Heart right ventricle (tissue), 16 donors: ENCODE measurements around the gene HES1. TPM values are rescaled to one million over a fixed set of nuclear protein-coding genes. Genes with fewer than 3 reads are reported as not detected.
"Not testable (repeated sequence)": the region's sequence is repeated elsewhere in the genome, so short reads cannot be mapped to it uniquely, and the experiment has no call there.

Source experiments
- ATAC-seq, 8 donors: fragments of 200-7000 bp; cut with Tn5 transposase; one replicate each; pipeline ENCODE4 v1.9.1; 2020; ENCODE audit warnings: mild to moderate bottlenecking in 8 of 8, moderate library complexity in 8 of 8, moderate number of reproducible peaks in 1 of 8
- DNase-seq, 2 donors: peaks; one replicate each; pipeline ENCODE4 v3.0.0-alpha.2; 2020
- H3K27ac ChIP-seq, 10 donors: fragments of 200-600 bp; sonication (generic) in 2 of 10; one replicate each; pipeline versions ENCODE4 v1.5.0 to v1.8.0; 2020 to 2022; ENCODE audit warnings: mild to moderate bottlenecking in 3 of 10
- H3K27me3 ChIP-seq, 7 donors: fragments of 200-600 bp; one replicate each; pipeline ENCODE4 v1.8.0; 2021 to 2022; ENCODE audit warnings: mild to moderate bottlenecking in 2 of 7
- H3K36me3 ChIP-seq, 9 donors: fragments of 200-600 bp; sonication (generic) in 1 of 9; one replicate each; pipeline versions ENCODE4 v1.5.0 to v1.8.0; 2020 to 2022; ENCODE audit warnings: mild to moderate bottlenecking in 2 of 9
- H3K4me1 ChIP-seq, 9 donors: fragments of 200-600 bp; sonication (generic) in 1 of 9; one replicate each; pipeline versions ENCODE4 v1.5.0 to v1.8.0; 2020 to 2022; ENCODE audit warnings: mild to moderate bottlenecking in 4 of 9
- H3K4me3 ChIP-seq, 10 donors: fragments of 200-600 bp; sonication (generic) in 2 of 10; one replicate each; pipeline versions ENCODE4 v1.5.0 to v1.8.0; 2020 to 2022; ENCODE audit warnings: mild to moderate bottlenecking in 7 of 10, moderate library complexity in 2 of 10
- H3K9me3 ChIP-seq, 11 donors: fragments of 200-600 bp in 10 of 11; sonication (generic) in 2 of 11; one replicate each; pipeline versions ENCODE4 v1.5.0 to v1.8.0; 2013 to 2022; ENCODE audit warnings: mild to moderate bottlenecking in 2 of 11, control low read depth in 1 of 11, moderate library complexity in 1 of 11
- CTCF ChIP-seq, 9 donors: fragments of 200-600 bp; sonication (generic) in 2 of 9; IDR thresholded peaks; one replicate each; pipeline versions ENCODE4 v1.5.0 to v1.8.0; 2021 to 2022; ENCODE audit warnings: antibody characterized with exemption in 9 of 9, mild to moderate bottlenecking in 5 of 9, moderate library complexity in 1 of 9
- WGBS, 2 donors: extraction: QIAGEN DNeasy Blood & Tissue Kit; methylation state at CpG; one replicate each; pipeline ENCODE4 v1.1.7; 2013; ENCODE audit warnings: inconsistent platforms in 1 of 2; 5-methylcytosine and 5-hydroxymethylcytosine counted together
- intact Hi-C, 10 donors: fragments of 100-400 bp; cut with DNase I; formaldehyde crosslinking; loops; one replicate each; pipeline versions ENCODE4 v1.11.1 to v1.14.2; 2022
- polyA plus RNA-seq, 2 donors: library from polyadenylated mRNA; stranded (reverse); fragments of 200-250 nt; gene quantifications; one replicate each; pipeline ENCODE4 v1.2.3, GENCODE V29; 2013
- total RNA-seq, 10 donors: library from RNA; stranded (reverse); fragmentation: NEBNext Ultra II Directional in 3 of 10; extraction: Animal tissue kit (Norgen Biotek cat#: 25700) in 3 of 10; gene quantifications; one replicate each; pipeline versions ENCODE4 v1.2.1 to v1.2.4, GENCODE V29; 2021 to 2023
- donor health status: Arrhythmogenic right ventricular cardiomyopathy.
- donor health status: ischemic (EF 13 %, LVEDD 7.1; RV severe dilation, severe dysfunction).
- donor health status: healthy with polysubstance abuse.
- donor health status: DM: no; HTN: yes; CAD: no.
- donor health status: DM: no; HTN: no; CAD: no.
- donor health status: ischemic (EF 25% LVEDD 6.9; RV normal size, moderate dysfunction).
- donor health status: ischemic (EF 25% LVEDD 5.7; RV mildly dilated, moderate dysfunction).
- donor health status: healthy.
- donor health status: DM: yes; HTN: yes; CAD: no.
- donor health status: Ischemic cardiomyopathy.
- donor health status: ischemic (EF 35%, LVEDD 5.7; RV mildly dilated, moderate dysfunction).
- donor health status: nonischemic (EF 11% LVEDD 7.7; RV severe dilation, severe dysfunction).
- donor health status: DM: yes; HTN: yes; CAD: no.
- donor health status: PGD.
- donor health status: ischemic (EF 29% LVEDD 5.4; RV normal size, mild dysfunction).
- donor health status: nonischemic (EF 23%, LVEDD 6.1; RV moderate dilation, normal function).

Gene HES1
- total and polyA plus RNA-seq, 12 donors: 6.8 to 43.2 (median 22.0) TPM

GRCh38 chr3:194091141-194091540, 44.8 kb upstream of the HES1 start:
- no peaks in the 10 kb centered on the region for H3K36me3 ChIP-seq
- H3K9me3 ChIP-seq: no peaks in the 10 kb centered on the region
- DNase-seq (no peak), ATAC-seq (no peak)
- 67 to 71% methylated on average over 2 of the region's 2 CpGs for WGBS, 2 donors
- no peak overlapping the region for H3K4me3 ChIP-seq
- H3K4me1 ChIP-seq: peaks cover 0 to 28% (median 9%) of the 10 kb centered on the region in 9 donors
- intact Hi-C loops: no loop called here
- peaks cover 0 to 5% (median 0%) of the 10 kb centered on the region in 7 donors for H3K27me3 ChIP-seq
- H3K27ac ChIP-seq: no peak overlapping the region
- no peak for TF ChIP-seq CTCF (IDR thresholded peaks at IDR 0.05)

GRCh38 chr3:194091897-194092296, 44.1 kb upstream of the HES1 start:
- peaks cover 0 to 31% (median 13%) of the 10 kb centered on the region in 9 donors for H3K4me1 ChIP-seq
- H3K36me3 ChIP-seq, H3K27me3 ChIP-seq, H3K9me3 ChIP-seq, ATAC-seq, H3K27ac ChIP-seq, H3K4me3 ChIP-seq, intact Hi-C loops, DNase-seq: not testable (repeated sequence)
- WGBS, 2 donors: 98 to 99% methylated on average over 6 of the region's 6 CpGs

- Histone ChIP-seq H3K4me1 (peaks cover 0 to 40% (median 23%) of the 10 kb centered on the region in 9 donors), H3K4me3 (no peak overlapping the region), H3K9me3 (no peaks in the 10 kb centered on the region), H3K27ac (no peak overlapping the region), H3K36me3 (no peaks in the 10 kb centered on the region), H3K27me3 (peaks cover 0 to 5% (median 0%) of the 10 kb centered on the region in 7 donors)
- ATAC-seq: no peak
- DNase-seq: no peak
- TF ChIP-seq CTCF (IDR thresholded peaks at IDR 0.05): no peak
- intact Hi-C loops: no loop called here
- 90 to 93% methylated on average over 10 of the region's 10 CpGs for WGBS, 2 donors
Observed at GRCh38 chr3:194092881-194093301, 43.1 kb upstream of the HES1 start.

- Histone ChIP-seq H3K27me3 (peaks cover 0 to 5% (median 0%) of the 10 kb centered on the region in 7 donors), H3K4me1 (peaks cover 0 to 46% (median 33%) of the 10 kb centered on the region in 9 donors), H3K36me3 (no peaks in the 10 kb centered on the region), H3K9me3 (no peaks in the 10 kb centered on the region), H3K27ac (no peak overlapping the region), H3K4me3 (no peak overlapping the region)
- 77 to 84% methylated on average over 8 of the region's 8 CpGs for WGBS, 2 donors
- DNase-seq (no peak), ATAC-seq (no peak)
- intact Hi-C loops: no loop called here
- TF ChIP-seq CTCF (IDR thresholded peaks at IDR 0.05): no peak
Observed at GRCh38 chr3:194093842-194094241, 42.1 kb upstream of the HES1 start.

- Histone ChIP-seq H3K4me1 (peaks cover 0 to 40% (median 31%) of the 10 kb centered on the region in 9 donors), H3K27ac (no peak overlapping the region), H3K36me3 (no peaks in the 10 kb centered on the region), H3K27me3 (peaks cover 0 to 17% (median 1%) of the 10 kb centered on the region in 7 donors), H3K9me3 (no peaks in the 10 kb centered on the region), H3K4me3 (no peak overlapping the region)
- peak; percentile 47 to 72 for DNase-seq
- peak in 5 of 8 donors; percentile 27 to 54 (median 41) for ATAC-seq
- 48 to 49% methylated on average over 4 of the region's 4 CpGs for WGBS, 2 donors
- intact Hi-C loops: loop anchor here in 2 of 10 donors (5.0 kb wide), 1 partner anchor 37 kb away; no protein-coding TSS in a partner anchor
- no peak for TF ChIP-seq CTCF (IDR thresholded peaks at IDR 0.05)
Observed at GRCh38 chr3:194095464-194095863, 40.5 kb upstream of the HES1 start.
